HG02885 (cell line): ENCODE measurements around the gene ERMARD.

Source experiments
- ATAC-seq: cut with Tn5 transposase; IDR thresholded peaks from one replicate; pipeline ENCODE4 v1.9.1; 2021; ENCODE audit warnings: mild to moderate bottlenecking; ENCODE audit not compliant: unreplicated experiment, poor library complexity

The ERMARD gene

DNA sequence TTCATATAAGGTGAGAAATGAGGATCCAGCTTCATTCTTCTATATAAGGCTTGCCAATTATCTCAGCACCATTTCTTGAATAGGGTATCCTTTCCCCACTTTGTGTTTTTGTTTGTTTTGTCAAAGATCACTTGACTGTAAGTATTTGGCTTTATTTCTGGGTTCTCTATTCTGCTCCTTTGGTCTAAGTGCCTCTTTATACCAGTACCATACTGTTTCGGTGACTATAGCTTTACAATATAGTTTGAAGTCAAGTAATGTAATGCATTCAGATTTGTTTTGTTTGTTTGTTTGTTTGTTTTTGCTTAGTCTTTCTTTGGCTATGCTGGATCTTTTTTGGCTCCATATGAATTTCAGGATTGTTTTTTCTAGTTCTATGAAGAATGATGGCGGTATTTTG lies 64.6 kb downstream of the ERMARD start:
- ATAC-seq, result no peak

DNA sequence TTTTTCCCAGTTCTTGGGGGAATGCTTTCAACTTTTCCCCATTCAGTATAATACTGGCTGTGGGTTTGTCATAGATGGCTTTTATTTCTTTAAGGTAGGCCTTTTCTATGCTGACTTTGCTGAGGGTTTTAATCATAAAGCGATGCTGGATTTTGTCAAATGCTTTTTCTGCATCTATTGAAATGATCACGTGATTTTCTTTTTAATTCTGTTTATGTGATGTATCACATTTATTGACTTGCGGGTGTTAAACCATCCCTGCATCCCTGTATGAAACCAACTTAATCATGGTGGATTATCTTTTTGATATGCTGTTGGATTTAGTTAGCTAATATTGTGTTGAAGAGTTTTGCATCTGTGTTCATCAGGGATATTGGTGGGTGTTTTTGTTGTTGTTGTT lies 65.6 kb downstream of the ERMARD start:
- no peak for ATAC-seq

DNA sequence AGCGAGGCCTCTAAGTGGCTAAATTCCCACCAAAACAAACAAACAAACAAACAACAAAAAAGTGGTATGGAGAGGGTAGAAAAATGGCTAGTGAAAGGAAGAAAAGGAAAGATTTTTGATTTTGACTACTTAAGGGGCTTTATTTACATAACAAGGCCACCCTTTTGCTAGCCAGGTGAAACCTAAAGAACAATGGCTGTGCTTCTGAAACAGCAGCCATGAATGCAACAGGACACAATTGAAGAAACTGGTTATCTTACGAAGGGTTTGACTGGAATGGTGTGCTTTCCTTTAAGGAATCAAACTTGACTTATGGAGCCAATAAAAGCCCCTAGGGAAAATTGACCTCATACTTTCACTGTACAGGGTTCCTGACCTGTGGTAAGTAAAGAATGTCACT lies 68.9 kb downstream of the ERMARD start:
- no peak for ATAC-seq

DNA sequence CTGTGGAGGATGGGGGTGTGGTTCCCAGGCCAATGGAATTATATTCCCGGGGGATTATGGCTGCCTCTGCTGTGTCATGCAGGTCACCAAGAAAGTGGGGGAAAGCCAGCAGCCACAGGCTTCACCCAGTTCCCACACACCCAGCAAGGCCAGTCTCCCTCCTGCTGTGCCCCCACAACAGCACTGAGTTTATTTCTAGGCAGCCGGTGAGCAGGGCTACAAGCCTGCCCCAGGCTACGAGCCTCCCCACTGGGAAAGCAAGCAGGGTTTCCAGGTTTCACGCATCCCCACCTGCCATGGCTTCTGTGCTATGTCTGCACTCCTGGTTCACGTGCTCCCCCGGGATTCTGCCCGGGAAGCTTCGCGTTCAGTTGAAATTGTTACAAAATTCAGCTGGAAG lies 72.6 kb downstream of the ERMARD start:
- ATAC-seq, result no peak

DNA sequence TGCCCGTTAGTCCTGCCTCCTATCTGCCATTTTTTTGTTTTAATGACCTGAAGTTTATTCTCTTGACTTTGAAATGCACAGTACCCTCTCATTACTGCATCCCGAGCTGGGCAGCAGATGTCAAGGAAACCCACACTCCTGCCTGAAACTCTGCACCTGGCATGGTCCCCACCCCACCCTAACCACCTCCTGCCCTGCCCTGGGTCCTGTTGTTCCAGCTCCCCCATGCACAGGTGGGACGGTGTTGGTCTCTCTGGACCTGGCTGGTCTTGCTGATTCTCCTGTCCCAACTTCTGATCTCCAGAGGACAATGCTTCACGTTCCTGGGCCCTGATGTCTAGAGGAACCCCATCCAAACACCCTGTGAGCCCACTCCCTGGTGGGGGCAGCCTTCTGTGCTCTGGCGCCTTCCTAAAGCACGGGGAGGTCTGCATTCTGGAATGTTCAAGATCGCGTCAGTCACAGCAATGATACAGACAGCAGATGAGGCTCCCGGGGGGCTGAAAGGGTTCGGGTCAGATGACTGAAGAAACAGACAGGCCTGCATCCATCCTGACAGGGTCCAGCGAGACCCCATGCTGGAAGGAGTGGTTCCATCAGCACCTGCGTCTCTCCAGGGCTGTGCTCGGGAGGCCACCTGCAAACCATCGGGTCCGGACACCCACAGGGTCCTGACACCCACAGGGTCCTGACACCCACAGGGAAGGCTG lies 73.6 kb downstream of the ERMARD start:
- ATAC-seq, result no peak

DNA sequence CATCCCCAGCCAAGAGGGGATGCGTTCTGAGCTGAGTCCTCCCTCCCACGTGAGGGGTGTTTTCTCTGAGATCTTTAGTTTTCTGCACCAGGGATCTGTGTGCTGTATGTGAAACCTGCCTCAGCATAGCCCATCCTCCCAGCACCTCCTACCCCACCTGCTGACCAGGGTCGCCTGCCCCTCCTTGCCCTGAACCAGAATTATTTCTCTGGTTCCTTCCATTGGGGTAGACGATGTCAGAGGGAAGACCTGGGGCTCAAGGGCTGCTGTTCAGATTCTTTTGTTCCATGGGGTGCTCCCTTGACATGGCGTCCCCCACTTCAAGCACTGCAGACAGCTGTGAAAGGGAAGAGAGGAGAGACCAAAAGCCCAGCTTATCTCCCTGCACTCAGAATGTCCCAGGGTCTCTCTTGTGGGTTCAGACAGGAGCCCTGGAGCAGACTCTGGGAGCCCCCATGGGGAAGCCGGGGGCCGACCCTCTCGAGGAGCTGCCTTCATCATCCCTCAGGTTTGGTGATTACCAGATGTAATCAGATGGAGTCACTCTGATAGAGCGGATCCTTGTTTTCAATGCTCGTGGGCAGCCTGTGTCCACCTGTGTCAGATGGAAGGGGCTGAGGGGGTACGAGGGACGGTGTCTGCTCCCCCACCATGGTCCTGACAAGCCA lies 74.3 kb downstream of the ERMARD start:
- ATAC-seq, result no peak

DNA sequence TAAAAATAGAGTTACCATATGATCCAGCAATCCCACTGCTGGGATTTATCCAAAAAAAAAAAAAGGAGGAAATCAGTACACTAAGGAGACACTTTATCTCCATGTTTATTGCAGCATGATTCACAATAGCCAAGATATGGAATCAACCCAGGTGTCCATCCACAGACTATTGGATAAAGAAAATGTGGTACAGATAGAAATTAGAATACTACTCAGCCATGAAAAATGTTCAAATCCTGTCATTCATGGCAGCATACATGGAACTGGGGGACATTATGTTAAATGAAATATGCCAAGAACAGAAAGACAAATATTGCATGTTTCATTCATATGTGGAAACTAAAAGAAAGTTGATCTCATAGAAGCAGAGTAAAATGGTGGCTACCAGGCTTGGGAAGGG lies 75.3 kb downstream of the ERMARD start:
- ATAC-seq, result no peak

DNA sequence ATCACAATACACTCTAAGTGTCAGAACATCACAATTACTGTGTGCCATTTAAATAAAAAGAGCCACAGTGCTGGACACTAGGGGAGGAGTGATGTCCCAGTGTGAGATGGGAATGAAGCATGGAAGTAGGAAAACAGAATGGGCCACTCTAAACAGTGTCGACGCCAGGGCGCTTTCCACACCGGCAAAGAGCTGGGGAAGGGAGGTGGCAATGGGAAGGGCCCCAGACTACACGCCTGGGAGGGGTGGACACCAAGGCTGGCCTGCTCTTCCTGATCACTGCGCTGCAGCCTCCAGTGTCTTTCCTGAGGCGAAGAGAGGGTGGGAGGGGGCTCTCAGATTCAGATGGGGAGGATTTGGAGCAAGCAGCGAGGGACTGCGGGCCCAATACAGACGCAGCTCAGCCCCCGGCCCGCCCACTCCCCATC lies 75.9 kb downstream of the ERMARD start:
- no peak for ATAC-seq

DNA sequence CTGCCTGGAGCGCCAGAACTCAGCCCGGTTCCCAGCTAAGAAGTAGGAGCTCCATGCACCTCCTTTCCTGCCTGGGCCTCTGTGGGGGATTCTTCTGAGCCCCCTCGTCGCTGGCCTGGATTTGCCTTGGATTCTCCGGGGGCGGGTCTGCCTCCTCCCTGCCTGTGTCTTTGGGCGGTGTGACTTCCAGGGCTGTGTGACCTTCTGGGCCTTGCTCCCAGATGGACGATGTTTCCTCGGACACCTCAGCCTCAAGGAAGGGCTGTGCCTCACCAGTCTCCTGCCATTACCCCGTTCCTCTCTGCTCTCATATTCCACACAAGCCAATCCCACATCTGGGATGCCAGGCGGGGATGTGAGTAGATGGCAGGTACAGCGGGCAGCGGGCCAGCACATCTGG lies 76.8 kb downstream of the ERMARD start:
- ATAC-seq, result no peak

DNA sequence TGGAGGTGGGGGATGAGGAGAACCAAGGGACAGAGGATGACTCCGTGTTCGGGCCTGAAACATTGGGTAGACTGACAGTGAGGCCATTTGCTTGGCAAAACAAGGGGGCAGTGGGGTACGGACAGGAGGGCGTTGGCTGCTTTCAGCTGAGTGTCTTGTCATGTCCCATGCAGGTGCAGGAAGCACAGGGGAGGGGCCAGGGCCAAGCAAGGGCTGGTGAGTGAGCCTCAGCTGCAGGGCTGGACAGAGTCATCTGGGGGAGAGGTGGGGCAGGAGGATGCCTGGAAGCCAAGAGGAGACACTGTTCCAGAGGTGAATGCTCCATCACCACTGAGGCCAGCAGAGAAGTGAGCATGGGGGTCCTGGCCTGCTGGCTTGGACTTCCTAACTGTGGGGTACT lies 78.4 kb downstream of the ERMARD start:
- ATAC-seq, result no peak

DNA sequence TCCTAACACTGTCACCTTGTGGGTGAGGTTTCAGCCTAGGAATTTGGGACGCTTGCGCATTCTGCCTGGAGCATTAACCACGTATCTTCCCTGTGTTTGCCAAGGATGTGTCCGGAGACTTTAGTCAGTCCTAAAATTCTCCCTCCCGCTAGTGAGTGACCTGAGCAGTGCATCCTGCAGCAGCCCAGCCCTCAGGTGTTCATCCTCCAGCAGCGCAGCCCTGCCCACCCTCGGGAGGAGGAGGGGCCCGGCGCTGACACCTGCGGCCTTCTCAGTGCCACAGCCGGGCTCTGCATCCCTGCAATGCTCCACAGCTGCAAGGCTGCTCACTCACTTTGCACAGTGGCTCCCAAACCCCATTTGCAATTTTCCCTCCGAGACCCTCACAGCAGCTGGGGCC lies 79.5 kb downstream of the ERMARD start:
- ATAC-seq, result no peak
